SK-N-MC (cell line): ENCODE data around the gene CTBP2.
"Not testable (repeated sequence)": the region's sequence is repeated elsewhere in the genome, so short reads cannot be mapped to it uniquely, and the experiment has no call there.

Experiments used
- DNase-seq: peaks from one replicate; pipeline ENCODE4 v3.0.0-alpha.2; 2011; ENCODE audit warnings: low read depth, low spot score
- H3K27ac ChIP-seq: fragments of 200-600 bp; sonication (generic); 2 replicates; pipeline ENCODE4 v1.5.1; 2016; ENCODE audit warnings: mixed run types
- H3K36me3 ChIP-seq: fragments of 200-600 bp; sonication (generic); 2 replicates; pipeline ENCODE4 v1.6.1; 2017; ENCODE audit warnings: antibody characterized with exemption, low read length, mixed read lengths; ENCODE audit not compliant: insufficient read depth
- H3K4me3 ChIP-seq: fragments of 200-600 bp; sonication (generic); 2 replicates; pipeline ENCODE4 v1.5.1; 2016
- H3K9ac ChIP-seq: fragments of 200-600 bp; sonication (generic); 2 replicates; pipeline ENCODE4 v1.8.0; 2017; ENCODE audit warnings: mixed run types, mixed read lengths; ENCODE audit not compliant: insufficient read length
- H3K9me3 ChIP-seq: fragments of 200-600 bp; sonication (generic); 2 replicates; pipeline ENCODE4 v1.6.1; 2017; ENCODE audit warnings: low read depth, mild to moderate bottlenecking, antibody characterized with exemption, low read length, moderate library complexity, mixed read lengths
- EZH2 ChIP-seq: fragments of 200-600 bp; sonication (generic); IDR thresholded peaks from one replicate; pipeline ENCODE4 v1.6.1; 2017; ENCODE audit warnings: antibody characterized with exemption
- FOXP2 ChIP-seq: optimal IDR thresholded peaks from 2 replicates; pipeline ENCODE3; 2011; ENCODE audit warnings: mild to moderate bottlenecking, moderate library complexity; ENCODE audit not compliant: insufficient read depth; ENCODE audit errors: extremely low read length, control extremely low read depth
- POLR2AphosphoS5 ChIP-seq: IDR thresholded peaks from 2 replicates; pipeline ENCODE4 v1.6.1; 2012; ENCODE audit warnings: mild to moderate bottlenecking, low read depth, low read length, borderline replicate concordance

The CTBP2 gene

DNA sequence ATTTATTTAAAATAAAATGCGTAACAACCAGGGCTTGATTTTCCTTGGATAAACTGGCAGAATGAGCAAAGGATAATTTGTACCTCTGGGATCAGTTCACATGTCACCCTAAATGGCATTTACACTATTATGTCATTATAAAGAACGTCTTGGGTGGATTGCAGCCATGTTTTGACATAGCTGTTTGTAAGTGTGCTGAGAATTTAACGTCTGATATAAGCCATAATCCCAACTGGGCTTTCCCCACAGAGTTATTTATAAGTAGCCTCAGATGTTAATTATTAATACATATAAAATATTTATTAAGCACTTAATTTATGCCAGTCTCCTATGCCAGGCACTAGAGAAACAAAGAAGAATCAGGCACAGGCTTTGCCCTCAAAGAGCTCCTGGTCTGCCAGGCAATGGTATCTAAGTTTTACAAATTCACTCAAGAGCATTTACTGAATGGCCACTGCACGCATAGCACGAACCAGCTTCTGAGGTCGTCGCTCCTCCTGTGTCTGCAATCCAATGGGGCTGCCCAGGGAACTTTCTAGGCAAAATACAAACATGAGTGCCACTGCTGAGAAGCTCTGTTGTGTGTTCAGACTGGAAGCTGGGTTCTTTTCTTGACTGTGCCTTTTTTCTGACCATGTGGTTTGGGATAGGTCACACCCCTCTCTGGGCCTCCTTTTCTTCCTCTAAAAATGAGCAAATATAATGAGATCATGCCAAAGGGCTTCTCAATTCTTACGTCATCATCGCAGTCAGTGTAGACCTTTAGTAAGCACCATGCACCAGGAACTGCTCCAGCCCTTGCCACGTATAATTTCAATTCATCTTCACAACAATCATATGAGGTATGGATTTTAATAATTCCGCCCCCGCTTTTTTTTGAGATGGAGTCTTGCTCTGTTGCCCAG, 11.3 kb upstream of the CTBP2 start:
- no peak overlapping the region for H3K27ac ChIP-seq
- no peak overlapping the region for H3K9ac ChIP-seq
- no peaks in the 10 kb centered on the region for H3K9me3 ChIP-seq
- no peak overlapping the region for H3K4me3 ChIP-seq
- TF ChIP-seq FOXP2: no peak
- no peak for TF ChIP-seq POLR2AphosphoS5
- no peak for TF ChIP-seq EZH2
- DNase-seq: no peak
- H3K36me3 ChIP-seq: no peaks in the 10 kb centered on the region

DNA sequence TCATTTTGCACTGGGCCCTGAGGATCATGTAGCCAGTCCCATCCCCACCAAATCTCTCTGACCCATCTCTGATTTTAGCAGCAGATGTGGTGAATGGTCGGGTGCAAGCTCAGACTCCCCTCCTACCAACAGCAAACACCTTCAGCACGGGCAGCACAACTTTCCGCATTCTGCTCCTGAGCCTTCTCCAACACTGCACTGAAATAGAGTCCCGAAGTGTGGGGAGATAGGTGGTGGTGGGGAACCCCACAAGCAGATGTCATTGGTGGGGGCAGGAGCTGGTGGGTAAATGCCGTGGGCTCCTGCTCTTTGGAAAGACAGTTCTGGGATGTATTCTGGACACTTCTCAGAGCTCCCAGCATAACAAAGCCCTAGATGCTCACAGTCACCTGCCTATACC, 9.6 kb upstream of the CTBP2 start:
- no peak overlapping the region for H3K27ac ChIP-seq

DNA sequence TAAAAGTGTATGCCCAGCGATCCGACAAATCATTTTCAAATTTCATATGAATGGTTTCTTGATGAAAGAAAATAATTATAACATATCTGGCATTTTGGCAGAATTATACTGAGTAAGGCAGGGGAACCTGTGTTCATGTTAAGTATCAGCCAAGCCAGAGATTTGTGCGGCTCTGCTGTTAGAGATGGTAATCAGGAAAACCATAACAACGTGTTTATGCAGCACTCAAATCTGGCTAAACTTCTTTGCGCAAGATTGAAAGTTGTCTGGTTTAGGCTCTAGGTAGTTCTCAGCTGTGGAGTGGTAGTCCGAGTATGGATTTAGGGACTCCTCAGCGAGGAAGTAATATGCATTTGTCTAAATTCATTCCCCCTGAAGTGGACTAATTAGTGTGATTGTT, 8.9 kb upstream of the CTBP2 start:
- TF ChIP-seq POLR2AphosphoS5: no peak
- no peak for TF ChIP-seq EZH2
- TF ChIP-seq FOXP2: no peak
- no peaks in the 10 kb centered on the region for H3K36me3 ChIP-seq
- no peak overlapping the region for H3K4me3 ChIP-seq
- H3K9ac ChIP-seq: no peak overlapping the region
- no peaks in the 10 kb centered on the region for H3K9me3 ChIP-seq
- DNase-seq: no peak
- H3K27ac ChIP-seq: no peak overlapping the region

More for the DNA sequence above, 9.6 kb upstream of the CTBP2 start:
- Histone ChIP-seq H3K36me3 (no peaks in the 10 kb centered on the region), H3K4me3 (no peak overlapping the region), H3K9me3 (no peaks in the 10 kb centered on the region), H3K9ac (no peak overlapping the region)
- DNase-seq: no peak
- TF ChIP-seq FOXP2 (no peak), EZH2 (no peak), POLR2AphosphoS5 (no peak)

DNA sequence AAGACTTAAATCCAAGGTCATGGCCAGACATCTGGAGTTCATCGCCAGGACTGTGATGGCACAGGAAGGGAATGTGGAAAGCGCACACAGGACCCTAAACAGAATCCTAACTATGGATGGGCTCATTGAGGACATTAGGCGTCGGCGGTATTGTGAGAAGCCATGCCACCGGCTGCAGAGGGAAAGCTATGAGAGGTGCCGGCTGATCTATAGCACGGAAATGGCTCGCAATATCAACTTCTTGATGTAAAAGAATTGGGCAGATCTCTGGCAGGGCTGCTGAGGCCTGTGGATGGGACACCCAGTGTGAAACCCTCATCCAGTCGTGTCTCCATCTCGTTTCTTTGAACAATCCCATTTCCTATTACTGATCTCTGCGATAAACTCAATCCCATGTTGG, 6.3 kb upstream of the CTBP2 start:
- DNase-seq: no peak
- TF ChIP-seq POLR2AphosphoS5 (no peak), EZH2 (no peak), FOXP2 (no peak)
- Histone ChIP-seq H3K9me3 (no peaks in the 10 kb centered on the region), H3K27ac (no peak overlapping the region), H3K36me3 (no peaks in the 10 kb centered on the region), H3K9ac (no peak overlapping the region), H3K4me3 (no peak overlapping the region)

DNA sequence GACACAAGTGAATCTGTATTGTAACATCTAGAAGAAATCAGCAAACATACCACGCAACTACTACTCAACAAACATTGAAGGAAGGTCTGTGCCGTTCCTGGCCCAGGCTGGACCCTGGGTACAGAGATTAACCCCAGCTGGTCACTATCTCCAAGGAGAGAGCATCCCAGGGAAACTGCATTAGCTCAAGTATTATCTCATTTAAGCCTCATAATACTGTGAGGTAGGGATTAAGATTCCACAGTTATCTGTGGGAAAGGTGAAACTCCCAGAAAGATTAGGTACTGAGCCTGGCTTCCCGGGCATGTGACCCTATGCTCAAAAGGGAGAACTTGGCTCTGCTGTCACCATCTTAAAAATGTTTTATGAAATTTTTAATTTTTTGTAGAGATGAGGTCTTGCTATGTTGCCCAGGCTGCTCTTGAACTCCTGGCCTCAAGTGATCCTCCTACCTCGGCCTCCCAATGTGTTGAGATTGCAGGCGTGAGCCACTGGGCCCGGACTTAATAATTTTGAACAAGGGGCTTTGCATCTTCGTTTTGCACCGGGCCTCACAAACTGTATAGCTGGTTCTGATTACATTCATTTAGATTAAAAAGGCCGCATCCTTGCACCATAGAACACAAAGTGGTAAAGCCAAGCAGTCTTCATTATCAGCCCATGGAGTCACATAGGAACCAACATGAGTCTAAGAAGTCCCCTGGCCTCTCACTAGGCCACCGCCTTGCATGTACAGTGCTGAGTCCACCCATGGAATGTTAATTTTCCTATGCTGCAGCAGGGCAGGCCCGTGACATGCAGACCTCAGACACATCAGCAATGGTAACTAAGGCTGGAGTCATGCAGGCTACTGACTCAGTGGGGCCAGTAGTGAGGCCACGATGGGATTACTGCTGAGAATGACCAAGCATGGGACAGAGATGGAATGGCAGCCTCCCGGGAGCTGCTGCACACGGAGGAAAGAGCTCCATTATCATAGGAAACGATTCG, 5.5 kb upstream of the CTBP2 start:
- Histone ChIP-seq H3K27ac (no peak overlapping the region), H3K9me3 (no peaks in the 10 kb centered on the region), H3K36me3 (no peaks in the 10 kb centered on the region), H3K4me3 (no peak overlapping the region), H3K9ac (no peak overlapping the region)
- DNase-seq: no peak
- TF ChIP-seq FOXP2 (no peak), EZH2 (no peak), POLR2AphosphoS5 (no peak)

DNA sequence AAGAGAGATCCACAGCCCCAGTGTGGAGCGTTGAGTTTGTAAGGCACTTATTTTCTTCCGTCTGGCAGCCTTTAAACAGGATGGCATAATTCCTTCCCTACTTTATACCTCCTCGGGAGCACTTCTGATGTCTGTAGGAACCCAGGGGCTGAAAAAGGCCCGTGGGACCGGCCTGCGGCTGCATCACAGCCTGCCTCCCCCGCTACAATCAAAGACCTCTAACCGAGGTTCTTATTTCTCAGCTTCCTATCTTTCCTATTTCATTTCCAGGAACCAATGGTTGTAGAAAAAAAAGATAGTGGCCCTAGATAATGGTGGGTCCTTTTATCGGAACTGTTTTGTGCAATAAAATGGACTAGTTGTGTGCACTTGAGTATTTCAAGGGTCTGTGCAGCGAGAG, 4.1 kb upstream of the CTBP2 start:
- H3K27ac ChIP-seq: no peak overlapping the region
- DNase-seq: no peak
- no peaks in the 10 kb centered on the region for H3K9me3 ChIP-seq
- no peak overlapping the region for H3K9ac ChIP-seq
- no peak overlapping the region for H3K4me3 ChIP-seq
- no peaks in the 10 kb centered on the region for H3K36me3 ChIP-seq
- TF ChIP-seq EZH2: no peak
- TF ChIP-seq POLR2AphosphoS5: no peak
- TF ChIP-seq FOXP2: no peak

DNA sequence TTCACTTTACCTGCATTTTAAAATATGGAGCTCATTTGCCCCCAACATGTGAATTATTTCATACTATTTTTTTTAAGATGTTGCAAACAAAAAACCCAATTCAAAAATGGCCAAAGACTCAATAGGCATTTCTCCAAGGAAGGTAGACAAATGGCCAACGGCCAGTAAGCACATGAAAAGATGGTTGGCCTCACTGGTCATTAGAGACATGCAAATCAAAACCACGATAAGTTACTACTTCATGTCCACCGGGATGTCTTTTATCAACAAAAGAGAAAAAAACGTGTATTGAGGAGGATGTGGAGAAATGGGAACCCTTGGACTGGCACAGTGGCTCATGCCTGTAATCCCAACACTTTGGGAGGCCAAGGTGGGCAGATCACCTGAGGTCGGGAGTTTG, 3.4 kb upstream of the CTBP2 start:
- no peak overlapping the region for H3K9ac ChIP-seq
- H3K36me3 ChIP-seq: no peaks in the 10 kb centered on the region
- no peak for DNase-seq
- H3K27ac ChIP-seq: no peak overlapping the region
- no peak overlapping the region for H3K4me3 ChIP-seq
- no peaks in the 10 kb centered on the region for H3K9me3 ChIP-seq
- TF ChIP-seq POLR2AphosphoS5: no peak
- TF ChIP-seq EZH2: no peak
- TF ChIP-seq FOXP2: no peak

DNA sequence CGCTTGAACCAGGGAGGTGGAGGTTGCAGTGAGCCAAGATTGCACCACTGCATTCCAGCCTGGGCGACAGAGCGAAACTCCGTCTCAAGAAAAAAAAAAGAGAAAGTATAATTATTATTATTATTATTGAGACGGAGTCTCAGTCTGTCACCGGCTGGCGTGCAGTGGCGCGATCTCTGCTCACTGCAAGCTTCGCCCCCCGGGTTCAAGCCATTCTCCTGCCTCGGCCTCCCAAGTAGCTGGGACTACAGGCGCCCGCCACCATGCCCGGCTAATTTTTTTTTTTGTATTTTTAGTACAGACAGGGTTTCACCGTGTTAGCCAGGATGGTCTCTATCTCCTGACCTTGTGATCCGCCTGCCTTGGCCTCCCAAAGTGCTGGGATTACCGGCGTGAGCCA, 2.9 kb upstream of the CTBP2 start:
- H3K27ac ChIP-seq, H3K4me3 ChIP-seq, H3K36me3 ChIP-seq, DNase-seq, H3K9me3 ChIP-seq, H3K9ac ChIP-seq: not testable (repeated sequence)
